ENCODE measurements around the gene CDK5. TPM values are rescaled to one million over a fixed set of nuclear protein-coding genes. Genes with fewer than 3 reads are reported as not detected.

CDK5 gene
- total and polyA plus RNA-seq, 2 of the 13 experiments (the other 11 are each of a cell fraction or from before 2014, with no cell fraction given), result 16.4 to 21.3 TPM

GRCh38 chr7:151045967-151046366, 11.7 kb downstream of the CDK5 start (continued):
- no peak for TF ChIP-seq ZBTB46 (CRISPR knock-in tag; IDR thresholded peaks at IDR 0.05; ENCODE audit: borderline replicate concordance)
- no peak for TF ChIP-seq LBX2 (CRISPR knock-in tag; IDR thresholded peaks at IDR 0.05; ENCODE audit: borderline replicate concordance)

- ATAC-seq, result no peak
- TF ChIP-seq LRRFIP1 (CRISPR knock-in tag; conservative IDR thresholded peaks at IDR 0.05), result no peak
- TF ChIP-seq ZNF781 (CRISPR knock-in tag; IDR thresholded peaks at IDR 0.05; ENCODE audit: borderline replicate concordance, not compliant biosample characterization), result no peak
- no peak for TF ChIP-seq RNF2 (conservative IDR thresholded peaks at IDR 0.05; ENCODE audit: low read depth)
- no peak for TF ChIP-seq ZNF503 (CRISPR knock-in tag; IDR thresholded peaks at IDR 0.05)
- TF ChIP-seq GTF3A (CRISPR knock-in tag; conservative IDR thresholded peaks at IDR 0.05), result no peak
- TF ChIP-seq ZNF260 (CRISPR knock-in tag; IDR thresholded peaks at IDR 0.05; ENCODE audit: borderline replicate concordance, low read depth), result no peak
- TF ChIP-seq CHD2 (IDR thresholded peaks at IDR 0.05; ENCODE audit: low read depth, low read length), result no peak
- no peak for TF ChIP-seq ONECUT2 (CRISPR knock-in tag; IDR thresholded peaks at IDR 0.05)
- TF ChIP-seq SYNCRIP (IDR thresholded peaks at IDR 0.05; ENCODE audit: insufficient read depth, low read depth, low read length), result no peak
- TF ChIP-seq ZNF296 (CRISPR knock-in tag; conservative IDR thresholded peaks at IDR 0.05), result no peak
- no peak for TF ChIP-seq TFAP4 (IDR thresholded peaks at IDR 0.05; ENCODE audit: borderline replicate concordance, low read depth)
- TF ChIP-seq HBP1 (CRISPR knock-in tag; IDR thresholded peaks at IDR 0.05; ENCODE audit: low read depth), result no peak
Observed at GRCh38 chr7:151045262-151045661, 12.4 kb downstream of the CDK5 start.

More at GRCh38 chr7:151045262-151045661, 12.4 kb downstream of the CDK5 start:
- no peak overlapping the region for H3K4me3 ChIP-seq (replicated peaks in 1 of 3; ENCODE audit: insufficient read depth in 1 of 3, low read depth in 2 of 3, low read length in 3 of 3)
- H3K4me1 ChIP-seq (ENCODE audit: insufficient read depth, low read length), result no peaks in the 10 kb centered on the region
- H3K9ac ChIP-seq (ENCODE audit: insufficient read depth, low read depth, low read length), result no peak overlapping the region
- BruUV-seq (replicated peaks), result no TSS peak
- H3K27me3 ChIP-seq (ENCODE audit: control insufficient read depth in 1 of 2, insufficient read depth in 2 of 2, low read length in 2 of 2), result peaks cover 1 to 8% of the 10 kb centered on the region in 2 experiments; a peak in 3 of 5 replicates
- H3K27ac ChIP-seq (ENCODE audit: extremely low read length, insufficient read depth, low read length), result no peak overlapping the region
- ChIA-PET CTCF (ENCODE audit: low intra/inter-chr PET ratio, low total read pairs) (no interaction called here), POLR2A (no interaction called here)
- no peaks in the 10 kb centered on the region for H3K9me3 ChIP-seq (ENCODE audit: low read length)
- H3K36me3 ChIP-seq (replicated peaks in 1 of 2; ENCODE audit: control insufficient read depth in 1 of 2, insufficient read depth in 2 of 2, low read length in 2 of 2), result no peaks in the 10 kb centered on the region
- H3K4me2 ChIP-seq (ENCODE audit: low read depth, low read length), result no peak overlapping the region
- WGBS (ENCODE audit: low lambda C conversion rate), result 100% methylated on average over 1 of the region's 11 CpGs
- H3K79me2 ChIP-seq (ENCODE audit: insufficient read depth, low read length), result no peaks in the 10 kb centered on the region
- intact Hi-C loops (cut with micrococcal nuclease; ENCODE audit: unreplicated experiment), result no loop called here
- in situ Hi-C loops (cut with HindIII; ENCODE audit: extremely low pct_ligation_motif_present, low pct_unique_long_range_greater_than_20kb), result no loop called here
- no peaks in the 10 kb centered on the region for H4K20me1 ChIP-seq (ENCODE audit: insufficient read depth, low read length)
- H2AFZ ChIP-seq (ENCODE audit: low read length), result no peak overlapping the region
- DNase-seq (ENCODE audit: low spot score) (no peak), FAIRE-seq (no peak)

All from HepG2 (cell line).